Esophagus squamous epithelium (tissue), 4 donors: ENCODE measurements around the gene SPDYE6.

ENCODE experiments used
- POLR2A ChIP-seq, 4 donors: fragments of 450-650 bp; IDR thresholded peaks; one replicate each; pipeline ENCODE4 v1.6.1; 2017; ENCODE audit warnings: antibody characterized with exemption in 4 of 4, mild to moderate bottlenecking in 4 of 4, moderate library complexity in 3 of 4
- TF ChIP-seq, protein P1 (sequence below), 6 experiments: fragments of 450-650 bp in 4 of 6; fragments of 200-600 bp in 2 of 6; sonication (generic) in 2 of 6; IDR thresholded peaks; one replicate each; pipeline ENCODE4 v1.5.1; 2016 to 2019; ENCODE audit warnings: antibody characterized with exemption in 6 of 6, mild to moderate bottlenecking in 4 of 6, moderate library complexity in 4 of 6

DNA sequence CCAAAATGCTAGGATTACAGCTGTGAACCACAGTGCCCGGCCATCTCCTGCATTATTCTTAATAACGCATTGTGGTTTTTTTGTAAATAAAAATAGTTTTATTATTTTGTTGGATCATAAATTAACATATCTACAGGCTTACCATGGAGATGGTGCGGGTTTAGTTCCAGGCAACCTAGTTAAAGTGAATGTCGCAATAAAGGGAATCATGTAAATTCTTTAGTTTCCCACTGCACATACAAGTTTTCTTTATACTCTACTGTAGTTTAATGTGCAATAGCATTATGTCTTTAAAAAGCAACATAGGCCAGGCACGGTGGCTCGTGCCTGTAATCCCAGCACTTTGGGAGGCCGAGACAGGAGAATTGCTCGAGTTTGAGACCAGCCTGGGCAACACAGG lies 42.3 kb upstream of the SPDYE6 start:
- no peak for TF ChIP-seq POLR2A (IDR thresholded peaks at IDR 0.05)
- TF ChIP-seq, protein P1, sequence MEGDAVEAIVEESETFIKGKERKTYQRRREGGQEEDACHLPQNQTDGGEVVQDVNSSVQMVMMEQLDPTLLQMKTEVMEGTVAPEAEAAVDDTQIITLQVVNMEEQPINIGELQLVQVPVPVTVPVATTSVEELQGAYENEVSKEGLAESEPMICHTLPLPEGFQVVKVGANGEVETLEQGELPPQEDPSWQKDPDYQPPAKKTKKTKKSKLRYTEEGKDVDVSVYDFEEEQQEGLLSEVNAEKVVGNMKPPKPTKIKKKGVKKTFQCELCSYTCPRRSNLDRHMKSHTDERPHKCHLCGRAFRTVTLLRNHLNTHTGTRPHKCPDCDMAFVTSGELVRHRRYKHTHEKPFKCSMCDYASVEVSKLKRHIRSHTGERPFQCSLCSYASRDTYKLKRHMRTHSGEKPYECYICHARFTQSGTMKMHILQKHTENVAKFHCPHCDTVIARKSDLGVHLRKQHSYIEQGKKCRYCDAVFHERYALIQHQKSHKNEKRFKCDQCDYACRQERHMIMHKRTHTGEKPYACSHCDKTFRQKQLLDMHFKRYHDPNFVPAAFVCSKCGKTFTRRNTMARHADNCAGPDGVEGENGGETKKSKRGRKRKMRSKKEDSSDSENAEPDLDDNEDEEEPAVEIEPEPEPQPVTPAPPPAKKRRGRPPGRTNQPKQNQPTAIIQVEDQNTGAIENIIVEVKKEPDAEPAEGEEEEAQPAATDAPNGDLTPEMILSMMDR (IDR thresholded peaks at IDR 0.05), result no peak
